Lower lobe of right lung (tissue), 2 donors: ENCODE results near the gene DDX23. TPM values are rescaled to one million over a fixed set of nuclear protein-coding genes. Genes with fewer than 3 reads are reported as not detected.
A peak's percentile ranks its signal among the peaks of the same experiment; 100 is the strongest.

Experiments
- ATAC-seq, 2 donors: fragments of 200-7000 bp; cut with Tn5 transposase; one replicate each; pipeline ENCODE4 v1.9.1; 2020 to 2022; ENCODE audit warnings: mild to moderate bottlenecking in 2 of 2, moderate library complexity in 2 of 2
- DNase-seq: peaks from one replicate; pipeline ENCODE4 v3.0.0-alpha.2; 2020
- H3K27ac ChIP-seq: fragments of 200-600 bp; one replicate; pipeline ENCODE4 v1.8.0; 2022
- H3K27me3 ChIP-seq: fragments of 200-600 bp; one replicate; pipeline ENCODE4 v1.8.0; 2022; ENCODE audit warnings: low read depth
- H3K36me3 ChIP-seq: fragments of 200-600 bp; one replicate; pipeline ENCODE4 v1.8.0; 2022; ENCODE audit warnings: mild to moderate bottlenecking
- H3K4me1 ChIP-seq: fragments of 200-600 bp; one replicate; pipeline ENCODE4 v1.8.0; 2022
- H3K4me3 ChIP-seq: fragments of 200-600 bp; one replicate; pipeline ENCODE4 v1.8.0; 2022; ENCODE audit warnings: mild to moderate bottlenecking
- H3K9me3 ChIP-seq: fragments of 200-600 bp; one replicate; pipeline ENCODE4 v1.8.0; 2022
- CTCF ChIP-seq: fragments of 200-600 bp; IDR thresholded peaks from one replicate; pipeline ENCODE4 v1.8.0; 2022; ENCODE audit warnings: antibody characterized with exemption, mild to moderate bottlenecking
- intact Hi-C: fragments of 100-400 bp; cut with DNase I; formaldehyde crosslinking; loops from one replicate; pipeline ENCODE4 v1.11.0; 2022
- total RNA-seq: library from RNA; stranded (reverse); fragmentation: NEBNext Ultra II Directional; extraction: Animal tissue kit (Norgen Biotek cat#: 25700); gene quantifications from one replicate; pipeline ENCODE4 v1.2.1, GENCODE V29; 2021
- donor health status: DM: no; HTN: yes; CAD: no; lungs with severe emphysema.

The DDX23 gene
- total RNA-seq, 1 donor from 2014 or later, result 76.8 TPM

DNA sequence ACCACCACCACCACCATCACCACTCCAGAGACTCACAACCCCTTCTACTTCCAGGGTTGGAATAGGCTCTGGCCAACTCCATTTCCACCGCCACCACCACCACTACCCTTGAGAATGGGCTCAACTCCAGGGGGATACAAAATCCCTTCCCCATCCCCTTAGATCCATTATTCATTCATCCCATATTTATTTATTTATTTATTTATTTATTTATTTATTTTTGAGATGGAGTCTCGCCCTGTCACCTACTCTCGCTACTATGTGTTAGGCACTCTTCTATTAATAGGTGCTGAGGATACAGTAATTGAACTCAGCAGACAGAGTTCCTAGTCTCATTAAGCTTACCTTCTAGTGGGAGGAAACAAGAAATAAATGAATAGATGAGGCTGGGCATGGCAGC lies 58.3 kb downstream of the DDX23 start:
- H3K27ac ChIP-seq, result no peak overlapping the region
- ATAC-seq, result no peak
- H3K4me3 ChIP-seq, result no peak overlapping the region
- H3K27me3 ChIP-seq, result no peaks in the 10 kb centered on the region
- TF ChIP-seq CTCF, result no peak
- peaks cover 10% of the 10 kb centered on the region for H3K4me1 ChIP-seq
- intact Hi-C loops, result no loop called here
- H3K36me3 ChIP-seq, result no peaks in the 10 kb centered on the region
- DNase-seq, result no peak
- H3K9me3 ChIP-seq, result no peaks in the 10 kb centered on the region

DNA sequence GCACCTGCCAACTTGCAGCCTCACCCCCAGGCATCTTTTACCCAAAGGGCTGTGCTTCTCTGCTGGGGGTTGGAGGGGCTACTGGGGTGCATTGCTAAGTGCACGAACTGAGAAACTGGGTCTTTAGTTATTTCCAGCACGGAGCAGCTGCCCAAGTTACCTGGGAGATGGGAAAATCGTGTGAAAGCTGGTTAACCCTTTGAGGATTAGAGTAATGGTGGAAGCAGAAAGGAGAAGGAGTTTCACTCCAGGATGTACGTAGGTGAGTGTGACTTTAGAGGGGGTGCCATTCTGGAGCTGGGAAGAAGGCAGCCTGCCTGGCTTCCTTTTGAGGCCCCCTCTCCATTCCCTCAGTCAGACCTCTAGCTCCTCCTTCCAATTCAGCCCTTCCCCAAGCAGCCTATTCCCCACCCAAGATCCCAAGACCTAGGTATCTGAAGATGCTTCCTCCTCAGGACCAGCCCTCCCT lies 62.1 kb downstream of the DDX23 start:
- intact Hi-C loops, result no loop called here
- peak overlapping the region; percentile 90 for H3K27ac ChIP-seq
- no peak for DNase-seq

GRCh38 chr12:48788854-48789775 lies 62.8 kb downstream of the DDX23 start, which contains the start of gene ADCY6:
ADCY6 (minus strand) TSS chr12:48789089; CDS start chr12:48783434, 5,655 bp downstream.
- peak within 1 kb of the TSS; percentile 83 for H3K4me3 ChIP-seq
- no peaks in the 10 kb centered on the region for H3K9me3 ChIP-seq
- no peaks in the 10 kb centered on the region for H3K27me3 ChIP-seq
- DNase-seq (peak; percentile 87), ATAC-seq (peak; percentile 91 to 94)
- intact Hi-C loops, result no loop called here
- peak within 1 kb of the TSS; percentile 90 for H3K27ac ChIP-seq
- TF ChIP-seq CTCF, result no peak
- H3K36me3 ChIP-seq, result no peaks in the 10 kb centered on the region
- H3K4me1 ChIP-seq, result peaks cover 19% of the 10 kb centered on the region

More for the DNA sequence above, 62.1 kb downstream of the DDX23 start:
- Histone ChIP-seq H3K4me3 (peak overlapping the region; percentile 83), H3K36me3 (no peaks in the 10 kb centered on the region), H3K27me3 (no peaks in the 10 kb centered on the region), H3K9me3 (no peaks in the 10 kb centered on the region), H3K4me1 (peaks cover 19% of the 10 kb centered on the region)
- TF ChIP-seq CTCF, result no peak
- ATAC-seq, result no peak

- no peaks in the 10 kb centered on the region for H3K9me3 ChIP-seq
- peaks cover 19% of the 10 kb centered on the region for H3K4me1 ChIP-seq
- intact Hi-C loops, result no loop called here
- TF ChIP-seq CTCF, result no peak
- peak overlapping the region; percentile 83 for H3K4me3 ChIP-seq
- no peaks in the 10 kb centered on the region for H3K36me3 ChIP-seq
- no peaks in the 10 kb centered on the region for H3K27me3 ChIP-seq
- DNase-seq (no peak), ATAC-seq (peak; percentile 32 to 34)
- peak overlapping the region; percentile 90 for H3K27ac ChIP-seq
These were observed 63.5 kb downstream of the DDX23 start for GRCh38 chr12:48788524-48788853.

DNA sequence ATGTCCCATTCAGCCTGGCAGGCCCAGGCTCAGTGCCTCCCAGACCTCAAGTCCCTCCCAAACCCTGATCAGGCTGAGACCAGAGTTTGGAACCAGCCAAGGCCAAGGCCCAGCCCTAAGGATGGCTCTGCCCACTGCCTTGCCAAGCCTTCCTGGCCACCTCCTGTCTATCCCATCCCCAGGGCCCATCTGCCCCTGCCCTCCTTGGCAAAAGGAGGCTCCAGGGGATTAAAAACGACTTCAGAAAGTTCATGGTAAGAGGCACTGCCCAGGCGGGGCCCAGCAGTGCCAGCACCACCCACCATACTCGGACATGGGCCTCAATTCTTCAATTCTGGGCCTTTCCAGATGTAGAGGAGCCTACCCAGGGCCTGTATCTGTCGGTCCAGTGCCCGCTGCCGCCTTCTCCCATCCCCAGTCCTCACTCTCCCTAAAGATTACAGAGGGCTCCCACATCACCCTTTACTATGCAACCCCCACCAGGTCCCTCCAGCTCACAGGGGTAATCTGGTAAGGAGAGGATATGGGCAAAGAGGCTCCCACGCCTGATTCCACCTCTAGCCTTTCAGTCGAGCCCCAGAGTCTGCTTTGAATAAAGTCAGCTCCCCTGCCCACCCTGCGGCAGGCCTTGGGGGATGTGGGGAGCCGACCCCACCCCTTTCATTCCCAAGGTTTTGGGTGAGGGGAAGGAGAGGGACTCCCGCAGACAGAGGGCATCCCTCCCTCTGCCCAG lies 64.0 kb downstream of the DDX23 start:
- peak overlapping the region; percentile 90 for H3K27ac ChIP-seq
- TF ChIP-seq CTCF, result no peak
- no peaks in the 10 kb centered on the region for H3K27me3 ChIP-seq
- H3K36me3 ChIP-seq, result peaks cover 3% of the 10 kb centered on the region
- peak overlapping the region; percentile 83 for H3K4me3 ChIP-seq
- H3K4me1 ChIP-seq, result peaks cover 19% of the 10 kb centered on the region
- ATAC-seq (peak; percentile 1 to 6), DNase-seq (no peak)
- H3K9me3 ChIP-seq, result no peaks in the 10 kb centered on the region
- intact Hi-C loops, result no loop called here
